NT2/D1 (cell line): ENCODE measurements around the gene SFI1.
A peak's percentile ranks its signal among the peaks of the same experiment; 100 is the strongest.
"Not testable (repeated sequence)": the region's sequence is repeated elsewhere in the genome, so short reads cannot be mapped to it uniquely, and the experiment has no call there.

Source experiments
- DNase-seq: peaks from one replicate; pipeline ENCODE4 v3.0.0-alpha.2; 2011; ENCODE audit warnings: low read depth, low spot score
- H3K27me3 ChIP-seq: 2 replicates; pipeline ENCODE4 v1.6.0; 2011; ENCODE audit warnings: mild to moderate bottlenecking; ENCODE audit not compliant: insufficient read length, insufficient read depth
- H3K36me3 ChIP-seq: 2 replicates; pipeline ENCODE4 v1.6.1; 2011; ENCODE audit warnings: mild to moderate bottlenecking, low read length, mixed read lengths; ENCODE audit not compliant: insufficient read depth, insufficient read length
- H3K4me1 ChIP-seq: 2 replicates; pipeline ENCODE4 v1.5.1; 2011; ENCODE audit not compliant: insufficient read depth, insufficient read length
- H3K4me3 ChIP-seq: 2 replicates; pipeline ENCODE4 v1.5.1; 2011; ENCODE audit warnings: low read depth; ENCODE audit not compliant: insufficient read length
- H3K9ac ChIP-seq: 2 replicates; pipeline ENCODE4 v1.6.0; 2011; ENCODE audit warnings: low read depth; ENCODE audit not compliant: insufficient read length
- H3K9me3 ChIP-seq: 2 replicates; pipeline ENCODE4 v1.5.1; 2011; ENCODE audit warnings: mild to moderate bottlenecking, low read length; ENCODE audit not compliant: insufficient read depth
- SUZ12 ChIP-seq: IDR thresholded peaks from 2 replicates; pipeline ENCODE4 v1.6.1; 2011; ENCODE audit not compliant: insufficient read length, insufficient read depth; ENCODE audit errors: extremely low read depth
- YY1 ChIP-seq: IDR thresholded peaks from 2 replicates; pipeline ENCODE4 v1.6.1; 2011; ENCODE audit not compliant: insufficient read length, insufficient read depth
- ZNF274 ChIP-seq: IDR thresholded peaks from 2 replicates; pipeline ENCODE4 v1.6.1; 2011; ENCODE audit warnings: mild to moderate bottlenecking, low read depth, low read length

Gene SFI1

DNA sequence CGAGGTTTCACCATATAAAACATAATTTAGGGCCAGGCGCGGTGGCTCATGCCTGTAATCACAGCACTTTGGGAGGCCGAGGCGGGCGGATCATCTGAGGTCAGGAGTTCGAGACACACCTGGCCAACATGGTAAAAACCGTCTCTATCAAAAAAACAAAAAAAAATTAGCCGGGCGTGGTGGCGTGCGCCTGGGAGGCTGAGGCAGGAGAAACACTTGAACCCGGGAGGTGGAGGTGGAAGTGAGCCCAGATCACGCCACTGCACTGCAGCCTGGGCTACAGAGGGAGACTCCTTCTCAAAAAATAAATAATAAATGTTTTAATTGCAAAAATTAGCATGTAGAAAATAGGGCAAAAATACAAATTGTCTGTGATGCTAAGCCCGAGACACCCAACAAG, 993 bp upstream of the SFI1 start:
- peak overlapping the region; percentile 76 for H3K4me3 ChIP-seq
- H3K4me1 ChIP-seq = no peaks in the 10 kb centered on the region
- TF ChIP-seq YY1 = no peak
- TF ChIP-seq ZNF274 = no peak
- TF ChIP-seq SUZ12 = no peak

DNA sequence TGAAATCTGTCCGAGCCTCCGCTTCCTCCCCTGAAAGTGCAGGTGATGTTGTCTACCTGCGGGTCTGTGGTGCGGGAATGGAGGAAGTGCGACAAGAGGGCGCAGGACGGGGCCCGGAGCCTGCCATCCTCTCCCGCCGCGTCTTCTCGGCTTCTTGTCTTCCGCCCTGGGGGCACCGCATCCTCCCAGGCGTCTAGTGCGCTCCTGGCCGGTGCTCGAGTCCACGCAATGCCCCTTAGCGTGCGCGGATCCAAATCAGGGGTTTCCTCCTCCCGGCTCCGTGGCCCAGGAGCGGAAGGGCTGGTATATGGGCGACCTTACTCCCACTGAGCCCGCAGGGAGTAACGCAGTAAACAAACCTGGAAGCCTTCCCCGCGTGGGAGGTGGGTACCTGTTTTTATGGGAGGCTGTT, 405 bp downstream of the SFI1 start:
- Histone ChIP-seq H3K9ac (peak overlapping the region; percentile 83), H3K4me1 (no peaks in the 10 kb centered on the region), H3K9me3 (peaks cover 7% of the 10 kb centered on the region), H3K36me3 (peaks cover 4% of the 10 kb centered on the region), H3K4me3 (peak overlapping the region; percentile 76), H3K27me3 (peaks cover 13% of the 10 kb centered on the region)
- DNase-seq = no peak
- no peak for TF ChIP-seq YY1
- no peak for TF ChIP-seq ZNF274
- TF ChIP-seq SUZ12 = no peak

More for the DNA sequence above, 993 bp upstream of the SFI1 start:
- H3K27me3 ChIP-seq = peaks cover 13% of the 10 kb centered on the region
- no peak overlapping the region for H3K9ac ChIP-seq
- peaks cover 4% of the 10 kb centered on the region for H3K36me3 ChIP-seq
- no peak for DNase-seq
- peaks cover 7% of the 10 kb centered on the region for H3K9me3 ChIP-seq

DNA sequence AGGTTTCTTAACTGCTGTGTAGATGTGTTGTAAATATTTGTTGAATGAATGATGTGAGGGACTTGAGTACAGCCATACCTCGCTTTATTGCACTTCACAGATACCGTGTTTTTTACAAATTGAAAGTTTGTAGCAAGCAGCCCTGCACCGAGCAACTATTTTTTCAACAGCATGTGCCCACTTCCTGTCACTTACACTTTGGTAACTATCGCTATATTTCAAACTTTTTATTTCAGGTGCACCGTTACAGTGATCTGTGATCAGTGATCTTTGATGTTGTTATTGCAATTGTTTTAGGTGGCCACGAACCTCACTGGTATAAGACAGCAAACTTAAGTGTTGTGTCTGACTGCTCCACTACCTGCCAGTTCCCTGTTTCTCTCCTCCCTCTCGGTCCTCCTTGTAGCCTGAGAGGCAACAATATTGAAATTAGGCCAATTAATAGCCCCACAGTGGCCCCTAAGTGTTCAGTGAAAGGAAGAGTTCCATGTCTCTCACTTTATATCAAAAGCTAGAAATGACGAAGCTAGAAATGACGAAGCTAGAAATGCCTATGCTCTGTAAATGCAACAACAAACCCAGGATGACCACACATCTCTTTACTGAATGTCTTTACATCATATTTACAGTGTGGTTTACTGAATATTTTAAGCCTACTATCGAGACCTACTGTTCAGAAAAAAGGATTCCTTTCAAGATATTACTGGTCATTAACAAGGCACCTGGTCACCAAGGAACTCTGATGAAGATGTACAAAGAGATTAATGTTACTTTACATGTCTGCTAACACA, 1.0 kb downstream of the SFI1 start:
- Histone ChIP-seq H3K27me3 (peaks cover 13% of the 10 kb centered on the region), H3K9ac (peak overlapping the region; percentile 83), H3K36me3 (no peaks in the 10 kb centered on the region), H3K4me1 (no peaks in the 10 kb centered on the region), H3K9me3 (peaks cover 7% of the 10 kb centered on the region), H3K4me3 (peak overlapping the region; percentile 76)
- TF ChIP-seq ZNF274 = no peak
- TF ChIP-seq SUZ12 = no peak
- no peak for TF ChIP-seq YY1
- no peak for DNase-seq

DNA sequence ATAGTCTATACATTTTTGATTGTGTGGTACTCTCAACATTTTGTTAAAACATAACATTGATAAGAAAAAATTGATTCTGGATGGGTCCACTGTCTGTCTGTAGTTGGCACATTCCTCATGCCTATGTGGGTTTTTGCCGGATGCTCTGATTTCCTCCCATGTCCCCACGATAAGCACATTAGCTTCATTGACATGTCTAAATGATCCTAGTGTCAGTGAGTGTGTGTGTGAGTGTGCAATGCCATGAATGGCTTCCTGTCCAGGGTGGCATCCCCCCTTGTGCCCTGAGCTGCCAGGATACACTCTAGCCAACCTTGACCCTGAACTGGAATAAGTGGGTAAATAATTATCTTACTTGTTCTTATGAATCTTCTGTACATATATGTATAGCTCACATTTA, 5.4 kb downstream of the SFI1 start:
- Histone ChIP-seq H3K36me3 (no peaks in the 10 kb centered on the region), H3K27me3 (peaks cover 11% of the 10 kb centered on the region), H3K9ac (no peak overlapping the region), H3K9me3 (peaks cover 7% of the 10 kb centered on the region), H3K4me1 (no peaks in the 10 kb centered on the region), H3K4me3 (no peak overlapping the region)
- no peak for TF ChIP-seq SUZ12
- TF ChIP-seq ZNF274 = no peak
- no peak for TF ChIP-seq YY1
- no peak for DNase-seq

DNA sequence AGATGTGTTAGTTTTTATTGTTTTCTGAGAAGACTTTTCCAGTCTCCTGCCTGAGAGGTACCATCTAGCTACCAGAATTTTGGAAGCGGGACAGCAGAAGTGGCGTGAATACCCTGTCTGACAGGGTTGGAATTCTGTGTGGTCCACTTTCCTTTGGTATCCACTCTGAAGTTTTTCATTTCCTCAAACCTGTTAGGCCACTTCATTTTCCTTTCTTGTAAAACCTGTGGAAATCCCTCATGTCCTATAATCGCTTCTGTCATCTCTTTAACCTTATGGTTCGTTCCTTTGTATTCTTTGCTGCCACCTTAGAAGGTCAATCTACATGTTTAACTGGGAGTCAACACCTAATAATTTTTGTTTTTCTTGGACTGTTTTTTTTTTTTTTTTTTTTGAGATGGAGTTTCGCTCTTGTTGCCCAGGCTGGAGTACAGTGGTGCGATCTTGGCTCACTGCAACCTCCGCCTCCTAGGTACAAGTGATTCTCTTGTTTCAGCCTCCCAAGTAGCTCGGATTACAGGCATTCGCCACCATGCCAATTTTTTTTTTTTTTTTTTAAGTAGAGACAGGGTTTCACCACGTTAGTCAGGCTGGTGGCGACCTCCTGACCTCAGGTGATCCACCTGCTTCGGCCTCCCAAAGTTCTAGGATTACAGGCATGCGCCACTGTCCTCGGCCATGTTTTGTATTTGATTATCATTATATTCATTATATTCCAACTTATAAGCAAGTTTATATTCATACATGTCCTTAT, 7.1 kb downstream of the SFI1 start:
- no peak for DNase-seq
- TF ChIP-seq YY1 (no peak), SUZ12 (no peak), ZNF274 (no peak)
- H3K27me3 ChIP-seq = no peaks in the 10 kb centered on the region
- no peaks in the 10 kb centered on the region for H3K36me3 ChIP-seq
- H3K4me3 ChIP-seq = no peak overlapping the region
- H3K9ac ChIP-seq = no peak overlapping the region
- H3K4me1 ChIP-seq = no peaks in the 10 kb centered on the region
- no peaks in the 10 kb centered on the region; the same call in 1 of the 2 replicates for H3K9me3 ChIP-seq

DNA sequence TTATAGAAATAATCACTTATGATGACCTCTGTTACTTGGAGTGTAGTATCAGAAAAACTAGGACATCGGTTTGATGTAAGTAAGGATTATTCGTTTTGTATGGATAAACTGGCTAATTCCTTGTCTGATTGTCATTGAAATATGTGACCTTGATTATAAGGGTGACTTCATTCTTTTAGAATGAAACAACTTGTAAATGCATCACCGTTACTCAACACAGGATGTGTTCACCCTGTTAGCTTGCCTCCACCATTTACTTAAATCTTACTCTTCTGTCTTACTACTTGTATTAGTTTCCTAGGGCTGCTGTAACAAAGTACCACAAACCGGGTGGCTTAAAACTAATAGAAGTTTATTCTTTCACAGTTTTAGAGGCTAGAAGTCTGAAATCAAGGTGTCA, 7.9 kb downstream of the SFI1 start:
- no peak for DNase-seq
- Histone ChIP-seq H3K36me3 (no peaks in the 10 kb centered on the region), H3K4me1 (no peaks in the 10 kb centered on the region), H3K27me3 (no peaks in the 10 kb centered on the region), H3K9ac (no peak overlapping the region), H3K9me3 (no peaks in the 10 kb centered on the region; the same call in 1 of the 2 replicates), H3K4me3 (no peak overlapping the region)
- TF ChIP-seq SUZ12 (no peak), YY1 (no peak), ZNF274 (no peak)

DNA sequence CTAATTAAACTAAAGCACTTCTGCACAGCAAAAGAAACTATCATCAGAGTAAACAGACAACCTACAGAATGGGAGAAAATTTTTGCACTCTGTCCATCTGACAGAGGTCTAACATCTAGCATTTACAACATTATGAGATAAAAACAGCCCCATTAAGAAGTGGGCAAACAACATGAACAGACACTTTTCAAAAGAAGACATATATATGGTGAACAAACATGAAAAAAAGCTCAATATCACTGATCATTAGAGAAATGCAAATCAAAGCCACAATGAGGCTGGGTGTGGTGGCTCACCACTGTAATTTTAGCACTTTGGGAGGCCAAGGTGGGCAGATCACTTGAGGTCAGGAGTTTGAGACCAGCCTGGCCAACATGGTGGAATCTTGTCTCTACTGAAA, 11.2 kb downstream of the SFI1 start:
- not testable (repeated sequence) for H3K4me3 ChIP-seq, H3K27me3 ChIP-seq, H3K36me3 ChIP-seq, DNase-seq, H3K9ac ChIP-seq, H3K4me1 ChIP-seq, H3K9me3 ChIP-seq
